Peyer's patch (tissue), 4 donors: Measurements from ENCODE around the gene ADISSP.

Source experiments
- CTCF ChIP-seq, 6 experiments: fragments of 450-650 bp in 4 of 6; fragments of 200-600 bp in 2 of 6; sonication (generic) in 1 of 6; IDR thresholded peaks; one replicate each; pipeline ENCODE4 v1.5.1; 2017 to 2019; ENCODE audit warnings: antibody characterized with exemption in 6 of 6, mild to moderate bottlenecking in 3 of 6, moderate library complexity in 1 of 6
- POLR2A ChIP-seq, 2 donors: fragments of 450-650 bp; IDR thresholded peaks; one replicate each; pipeline ENCODE4 v1.5.1; 2017; ENCODE audit warnings: antibody characterized with exemption in 2 of 2, mild to moderate bottlenecking in 2 of 2, moderate library complexity in 2 of 2

- TF ChIP-seq CTCF (IDR thresholded peaks at IDR 0.05), result no peak
- TF ChIP-seq POLR2A (IDR thresholded peaks at IDR 0.05), result no peak
Observed at GRCh38 chr20:3729378-3729777, 38.2 kb downstream of the ADISSP start.
